Measurements from ENCODE around the gene SENP5.

DNA sequence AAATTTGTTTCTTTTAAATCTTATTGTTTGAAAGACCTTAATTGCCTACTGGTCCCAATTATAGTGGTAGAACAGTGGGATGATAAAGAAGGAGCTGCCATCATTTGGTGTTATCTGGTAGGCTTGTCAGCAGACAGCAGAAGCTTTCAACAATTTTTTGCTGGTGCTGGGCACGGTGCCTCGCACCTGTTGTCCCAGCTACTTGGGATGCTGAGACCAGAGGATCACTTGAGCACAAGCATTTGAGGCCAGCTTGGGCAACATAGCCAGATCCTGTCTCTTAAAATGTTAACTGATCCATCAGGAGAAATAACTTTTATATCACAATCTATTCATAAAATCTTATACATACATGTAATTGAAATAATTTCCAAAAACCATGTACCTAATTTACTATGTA, 36.0 kb downstream of the SENP5 start:
- TF ChIP-seq, protein P1, sequence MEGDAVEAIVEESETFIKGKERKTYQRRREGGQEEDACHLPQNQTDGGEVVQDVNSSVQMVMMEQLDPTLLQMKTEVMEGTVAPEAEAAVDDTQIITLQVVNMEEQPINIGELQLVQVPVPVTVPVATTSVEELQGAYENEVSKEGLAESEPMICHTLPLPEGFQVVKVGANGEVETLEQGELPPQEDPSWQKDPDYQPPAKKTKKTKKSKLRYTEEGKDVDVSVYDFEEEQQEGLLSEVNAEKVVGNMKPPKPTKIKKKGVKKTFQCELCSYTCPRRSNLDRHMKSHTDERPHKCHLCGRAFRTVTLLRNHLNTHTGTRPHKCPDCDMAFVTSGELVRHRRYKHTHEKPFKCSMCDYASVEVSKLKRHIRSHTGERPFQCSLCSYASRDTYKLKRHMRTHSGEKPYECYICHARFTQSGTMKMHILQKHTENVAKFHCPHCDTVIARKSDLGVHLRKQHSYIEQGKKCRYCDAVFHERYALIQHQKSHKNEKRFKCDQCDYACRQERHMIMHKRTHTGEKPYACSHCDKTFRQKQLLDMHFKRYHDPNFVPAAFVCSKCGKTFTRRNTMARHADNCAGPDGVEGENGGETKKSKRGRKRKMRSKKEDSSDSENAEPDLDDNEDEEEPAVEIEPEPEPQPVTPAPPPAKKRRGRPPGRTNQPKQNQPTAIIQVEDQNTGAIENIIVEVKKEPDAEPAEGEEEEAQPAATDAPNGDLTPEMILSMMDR (IDR thresholded peaks at IDR 0.05), result no peak
- no peak for TF ChIP-seq ZFX (IDR thresholded peaks at IDR 0.05; ENCODE audit: borderline replicate concordance)
